Lung (tissue), 12 donors: ENCODE results near the gene SPECC1. TPM values are rescaled to one million over a fixed set of nuclear protein-coding genes. Genes with fewer than 3 reads are reported as not detected.
"Not testable (repeated sequence)": the region's sequence is repeated elsewhere in the genome, so short reads cannot be mapped to it uniquely, and the experiment has no call there.

ENCODE experiments used
- ATAC-seq: fragments of 200-7000 bp; cut with Tn5 transposase; one replicate; pipeline ENCODE4 v1.9.1; 2020; ENCODE audit warnings: moderate number of reproducible peaks; ENCODE audit not compliant: insufficient read depth, low FRiP score
- DNase-seq, 3 donors: peaks; one replicate each; pipeline ENCODE4 v3.0.0-alpha.2; 2013 to 2017
- H3K27ac ChIP-seq, 2 donors: one replicate each; pipeline ENCODE4 v1.5.1; 2013; ENCODE audit warnings: mild to moderate bottlenecking in 2 of 2, moderate library complexity in 2 of 2, control low read depth in 1 of 2, inconsistent platforms in 1 of 2, low read depth in 1 of 2, low read length in 1 of 2
- H3K27me3 ChIP-seq, 3 donors: one replicate each; pipeline ENCODE4 v1.5.1; 2013; ENCODE audit warnings: low read length in 2 of 3; ENCODE audit not compliant: control insufficient read depth in 3 of 3, insufficient read depth in 3 of 3
- H3K36me3 ChIP-seq, 4 donors: one replicate each; pipeline ENCODE4 v1.5.1; 2013; ENCODE audit warnings: low read length in 4 of 4, mild to moderate bottlenecking in 1 of 4, moderate library complexity in 1 of 4; ENCODE audit not compliant: control insufficient read depth in 4 of 4, insufficient read depth in 4 of 4
- H3K4me1 ChIP-seq, 5 donors: one replicate each; pipeline ENCODE4 v1.5.1; 2013; ENCODE audit warnings: low read length in 5 of 5, mild to moderate bottlenecking in 2 of 5, moderate library complexity in 1 of 5; ENCODE audit not compliant: control insufficient read depth in 5 of 5, insufficient read depth in 5 of 5
- H3K4me3 ChIP-seq: one replicate; pipeline ENCODE4 v1.5.1; 2013; ENCODE audit warnings: mild to moderate bottlenecking, control low read depth, moderate library complexity
- H3K9ac ChIP-seq, 2 donors: one replicate each; pipeline ENCODE4 v1.5.1; 2013; ENCODE audit warnings: low read length in 2 of 2, control low read depth in 1 of 2; ENCODE audit not compliant: insufficient read depth in 1 of 2
- H3K9me3 ChIP-seq, 4 donors: one replicate each; pipeline ENCODE4 v1.5.1; 2013; ENCODE audit warnings: low read length in 3 of 4, mild to moderate bottlenecking in 1 of 4, moderate library complexity in 1 of 4; ENCODE audit not compliant: control insufficient read depth in 4 of 4, insufficient read depth in 3 of 4
- CTCF ChIP-seq: IDR thresholded peaks from 2 replicates; pipeline ENCODE4 v1.5.1; 2012; ENCODE audit warnings: mild to moderate bottlenecking; ENCODE audit errors: control extremely low read depth, extremely low read depth
- WGBS, 2 donors: extraction: QIAGEN DNeasy Blood & Tissue Kit; methylation state at CpG; one replicate each; pipeline ENCODE4 v1.1.7; 2013; 5-methylcytosine and 5-hydroxymethylcytosine counted together
- polyA plus RNA-seq, 2 donors: library from polyadenylated mRNA; stranded (reverse); fragments of 200-250 nt; gene quantifications; one replicate each; pipeline ENCODE4 v1.2.1, GENCODE V29; 2013
- total RNA-seq, 2 donors: library from RNA; depleted of rRNA in 1 of 2; stranded (reverse); fragments of >200 nt in 1 of 2; gene quantifications; one replicate each; pipeline ENCODE4 v1.2.1, GENCODE V29; 2014 to 2021
- donor health status: control.
- donor health status: control.
- donor health status: Bipolar disorder and iron deficiency.
- donor health status: healthy.
- donor health status: DM: yes; HTN: yes; CAD: no.

The SPECC1 gene
- total and polyA plus RNA-seq, 4 donors, result 8.8 to 27.1 (median 14.7) TPM

GRCh38 chr17:20073055-20073979 lies 64.2 kb downstream of the SPECC1 start:
- ATAC-seq (peak; percentile 47), DNase-seq (peak; percentile 24 to 52 (median 24))
- Histone ChIP-seq H3K4me1 (peaks cover 0 to 16% (median 0%) of the 10 kb centered on the region in 5 donors), H3K36me3 (no peaks in the 10 kb centered on the region), H3K9ac (no peak overlapping the region), H3K27me3 (peaks cover 0 to 3% (median 0%) of the 10 kb centered on the region in 3 donors), H3K9me3 (no peaks in the 10 kb centered on the region), H3K4me3 (no peak overlapping the region), H3K27ac (no peak overlapping the region)
- no peak for TF ChIP-seq CTCF
- WGBS, 2 donors, result 15 to 31% methylated on average over 14 of the region's 14 CpGs

- WGBS, 2 donors, result 9 to 32% methylated on average over 7 of the region's 7 CpGs
- DNase-seq, result no peak
- no peak for ATAC-seq
- TF ChIP-seq CTCF, result no peak
- Histone ChIP-seq H3K4me1 (peaks cover 0 to 16% (median 0%) of the 10 kb centered on the region in 5 donors), H3K36me3 (no peaks in the 10 kb centered on the region), H3K4me3 (no peak overlapping the region), H3K27me3 (peaks cover 0 to 3% (median 0%) of the 10 kb centered on the region in 3 donors), H3K9ac (no peak overlapping the region), H3K27ac (peak overlapping the region in 1 of 2 donors; percentile 41), H3K9me3 (no peaks in the 10 kb centered on the region)
These were observed 64.8 kb downstream of the SPECC1 start for GRCh38 chr17:20074001-20074400.

GRCh38 chr17:20074489-20074888 lies 65.3 kb downstream of the SPECC1 start:
- ATAC-seq (no peak), DNase-seq (no peak)
- no peak for TF ChIP-seq CTCF
- H3K27me3 ChIP-seq, result peaks cover 0 to 3% (median 0%) of the 10 kb centered on the region in 3 donors
- H3K4me1 ChIP-seq, result peaks cover 0 to 16% (median 0%) of the 10 kb centered on the region in 5 donors
- no peak overlapping the region for H3K4me3 ChIP-seq
- no peaks in the 10 kb centered on the region for H3K9me3 ChIP-seq
- H3K36me3 ChIP-seq, result no peaks in the 10 kb centered on the region
- 29 to 47% methylated on average over 3 of the region's 3 CpGs for WGBS, 2 donors
- H3K9ac ChIP-seq, result no peak overlapping the region
- H3K27ac ChIP-seq, result peak overlapping the region in 1 of 2 donors; percentile 41

GRCh38 chr17:20076137-20076536 lies 67.0 kb downstream of the SPECC1 start:
- DNase-seq, ATAC-seq, H3K27me3 ChIP-seq, H3K9me3 ChIP-seq, H3K36me3 ChIP-seq, H3K27ac ChIP-seq, H3K9ac ChIP-seq, H3K4me3 ChIP-seq: not testable (repeated sequence)
- peaks cover 0 to 16% (median 0%) of the 10 kb centered on the region in 5 donors for H3K4me1 ChIP-seq
- 92 to 96% methylated on average over 3 of the region's 3 CpGs for WGBS, 2 donors
